ENCODE data around the gene METTL9.
"Not testable (repeated sequence)": the region's sequence is repeated elsewhere in the genome, so short reads cannot be mapped to it uniquely, and the experiment has no call there.

METTL9 gene

GRCh38 chr16:21643785-21644184, 44.4 kb downstream of the METTL9 start:
- H3K4me1 Mint-ChIP-seq: peaks cover 34% of the 10 kb centered on the region
- no peaks in the 10 kb centered on the region for H3K27me3 Mint-ChIP-seq
- H3K27ac Mint-ChIP-seq: peak overlapping the region; percentile 93
- H3K4me3 Mint-ChIP-seq: no peak overlapping the region
- DNase-seq (ENCODE audit: low spot score in 2 of 2) (no peak), ATAC-seq (ENCODE audit: low read depth) (no peak)
- H3K9me3 Mint-ChIP-seq: no peaks in the 10 kb centered on the region
- H3K36me3 Mint-ChIP-seq: no peaks in the 10 kb centered on the region

GRCh38 chr16:21644674-21645073, 45.3 kb downstream of the METTL9 start:
- Mint-ChIP-seq H3K4me1 (peaks cover 36% of the 10 kb centered on the region), H3K27me3 (no peaks in the 10 kb centered on the region), H3K9me3 (no peaks in the 10 kb centered on the region), H3K36me3 (no peaks in the 10 kb centered on the region), H3K27ac (peak overlapping the region; percentile 93), H3K4me3 (peak overlapping the region; percentile 78)
- no peak for DNase-seq (ENCODE audit: low spot score in 2 of 2)
- no peak for ATAC-seq (ENCODE audit: low read depth)

GRCh38 chr16:21645261-21645721, 45.9 kb downstream of the METTL9 start:
- H3K27me3 Mint-ChIP-seq: no peaks in the 10 kb centered on the region
- DNase-seq (ENCODE audit: low spot score in 2 of 2): peak in 1 of 2 donors; percentile 26
- peak; percentile 60 for ATAC-seq (ENCODE audit: low read depth)
- H3K27ac Mint-ChIP-seq: peak overlapping the region; percentile 93
- H3K4me3 Mint-ChIP-seq: peak overlapping the region; percentile 78
- no peaks in the 10 kb centered on the region for H3K9me3 Mint-ChIP-seq
- H3K4me1 Mint-ChIP-seq: peaks cover 36% of the 10 kb centered on the region
- H3K36me3 Mint-ChIP-seq: no peaks in the 10 kb centered on the region

GRCh38 chr16:21646091-21646490, 46.7 kb downstream of the METTL9 start:
- peak overlapping the region; percentile 93 for H3K27ac Mint-ChIP-seq
- H3K27me3 Mint-ChIP-seq: no peaks in the 10 kb centered on the region
- ATAC-seq (ENCODE audit: low read depth) (no peak), DNase-seq (ENCODE audit: low spot score in 2 of 2) (no peak)
- no peaks in the 10 kb centered on the region for H3K36me3 Mint-ChIP-seq
- peak overlapping the region; percentile 52 for H3K4me3 Mint-ChIP-seq
- no peaks in the 10 kb centered on the region for H3K9me3 Mint-ChIP-seq
- peaks cover 36% of the 10 kb centered on the region for H3K4me1 Mint-ChIP-seq

GRCh38 chr16:21646721-21647561, 47.6 kb downstream of the METTL9 start:
- ATAC-seq (ENCODE audit: low read depth) (peak; percentile 85), DNase-seq (ENCODE audit: low spot score in 2 of 2) (peak; percentile 45 to 54)
- peak overlapping the region; percentile 93 for H3K27ac Mint-ChIP-seq
- peaks cover 42% of the 10 kb centered on the region for H3K4me1 Mint-ChIP-seq
- peak overlapping the region; percentile 75 for H3K4me3 Mint-ChIP-seq
- no peaks in the 10 kb centered on the region for H3K9me3 Mint-ChIP-seq
- no peaks in the 10 kb centered on the region for H3K27me3 Mint-ChIP-seq
- H3K36me3 Mint-ChIP-seq: no peaks in the 10 kb centered on the region

GRCh38 chr16:21647562-21648164, 48.3 kb downstream of the METTL9 start:
- Mint-ChIP-seq H3K27me3 (no peaks in the 10 kb centered on the region), H3K9me3 (no peaks in the 10 kb centered on the region), H3K4me3 (no peak overlapping the region), H3K27ac (peak overlapping the region; percentile 93), H3K4me1 (peaks cover 42% of the 10 kb centered on the region), H3K36me3 (no peaks in the 10 kb centered on the region)
- DNase-seq (ENCODE audit: low spot score in 2 of 2) (no peak), ATAC-seq (ENCODE audit: low read depth) (no peak)

- not testable (repeated sequence) for H3K36me3 Mint-ChIP-seq; DNase-seq (ENCODE audit: low spot score in 2 of 2); H3K27ac Mint-ChIP-seq; H3K27me3 Mint-ChIP-seq; ATAC-seq (ENCODE audit: low read depth); H3K4me3 Mint-ChIP-seq; H3K9me3 Mint-ChIP-seq
- H3K4me1 Mint-ChIP-seq: peaks cover 34% of the 10 kb centered on the region
These were observed 50.5 kb downstream of the METTL9 start for GRCh38 chr16:21649826-21650406.

GRCh38 chr16:21650521-21650920, 51.1 kb downstream of the METTL9 start:
- no peak for ATAC-seq (ENCODE audit: low read depth)
- Mint-ChIP-seq H3K36me3 (peaks cover 4% of the 10 kb centered on the region), H3K27me3 (no peaks in the 10 kb centered on the region), H3K9me3 (no peaks in the 10 kb centered on the region), H3K4me1 (peaks cover 33% of the 10 kb centered on the region), H3K4me3 (no peak overlapping the region), H3K27ac (no peak overlapping the region)
- no peak for DNase-seq (ENCODE audit: low spot score in 2 of 2)

- no peak overlapping the region for H3K4me3 Mint-ChIP-seq
These were observed 52.1 kb downstream of the METTL9 start for GRCh38 chr16:21651515-21651914.

GRCh38 chr16:21652453-21652852, 53.1 kb downstream of the METTL9 start, which contains the start of gene IGSF6:
Gene IGSF6, minus strand, starts transcription at chr16:21652608. Its CDS starts 10 bp downstream, at chr16:21652598.
- DNase-seq (ENCODE audit: low spot score in 2 of 2): no peak
- Mint-ChIP-seq H3K4me3 (no peak within 1 kb of the TSS), H3K27me3 (no peaks in the 10 kb centered on the region), H3K27ac (no peak within 1 kb of the TSS), H3K9me3 (no peaks in the 10 kb centered on the region), H3K36me3 (peaks cover 7% of the 10 kb centered on the region), H3K4me1 (peaks cover 31% of the 10 kb centered on the region)
- no peak for ATAC-seq (ENCODE audit: low read depth)

More at GRCh38 chr16:21651515-21651914, 52.1 kb downstream of the METTL9 start:
- Mint-ChIP-seq H3K36me3 (peaks cover 7% of the 10 kb centered on the region), H3K4me1 (peaks cover 32% of the 10 kb centered on the region), H3K9me3 (no peaks in the 10 kb centered on the region), H3K27ac (no peak overlapping the region), H3K27me3 (no peaks in the 10 kb centered on the region)
- no peak for ATAC-seq (ENCODE audit: low read depth)
- DNase-seq (ENCODE audit: low spot score in 2 of 2): no peak

- Mint-ChIP-seq H3K36me3 (peaks cover 7% of the 10 kb centered on the region), H3K9me3 (no peaks in the 10 kb centered on the region), H3K27ac (no peak overlapping the region), H3K4me3 (no peak overlapping the region), H3K4me1 (peaks cover 34% of the 10 kb centered on the region), H3K27me3 (no peaks in the 10 kb centered on the region)
- DNase-seq (ENCODE audit: low spot score in 2 of 2): no peak
- no peak for ATAC-seq (ENCODE audit: low read depth)
These were observed 54.2 kb downstream of the METTL9 start for GRCh38 chr16:21653571-21653970.

GRCh38 chr16:21654466-21654865, 55.1 kb downstream of the METTL9 start:
- Mint-ChIP-seq H3K4me3 (no peak overlapping the region), H3K27me3 (no peaks in the 10 kb centered on the region), H3K4me1 (peaks cover 34% of the 10 kb centered on the region), H3K9me3 (no peaks in the 10 kb centered on the region), H3K36me3 (peaks cover 7% of the 10 kb centered on the region), H3K27ac (no peak overlapping the region)
- no peak for DNase-seq (ENCODE audit: low spot score in 2 of 2)
- ATAC-seq (ENCODE audit: low read depth): no peak

GRCh38 chr16:21654881-21655280, 55.5 kb downstream of the METTL9 start:
- H3K9me3 Mint-ChIP-seq: no peaks in the 10 kb centered on the region
- peaks cover 34% of the 10 kb centered on the region for H3K4me1 Mint-ChIP-seq
- H3K27ac Mint-ChIP-seq: no peak overlapping the region
- H3K36me3 Mint-ChIP-seq: peaks cover 7% of the 10 kb centered on the region
- no peak for ATAC-seq (ENCODE audit: low read depth)
- no peak for DNase-seq (ENCODE audit: low spot score in 2 of 2)
- H3K4me3 Mint-ChIP-seq: no peak overlapping the region
- H3K27me3 Mint-ChIP-seq: no peaks in the 10 kb centered on the region

All from memory B cell (primary cell).